OCI-LY7 (cell line): ENCODE measurements around the gene LAMA2. TPM values are rescaled to one million over a fixed set of nuclear protein-coding genes. Genes with fewer than 3 reads are reported as not detected.

Experiments used
- BruUV-seq: library from RNA; stranded (reverse); fragments of 400-500 nt; replicated peaks from 2 replicates; lab custom pipeline; 2021; lab: Mats Ljungman, UMichigan
- CTCF ChIA-PET: fragments of 300-600 bp; sonication (Branson Sonifier 250); formaldehyde crosslinking; loops from one replicate; lab custom pipeline; 2022; ENCODE audit warnings: antibody characterized with exemption; ENCODE audit not compliant: unreplicated experiment; lab: Charles Lee
- POLR2A ChIA-PET: fragments of 300-600 bp; sonication (Branson Sonifier 250); formaldehyde crosslinking; loops from one replicate; lab custom pipeline; 2022; ENCODE audit warnings: antibody characterized with exemption; lab: Charles Lee
- DNase-seq: peaks from one replicate; pipeline ENCODE4 v3.0.0-alpha.2; 2015; ENCODE audit warnings: low spot score
- H2AFZ ChIP-seq: fragments of 200-600 bp; sonication (generic), shearing (Covaris generic); 2 replicates; pipeline ENCODE4 v1.6.1; 2014; ENCODE audit warnings: mild to moderate bottlenecking, antibody characterized with exemption, low read length, moderate library complexity
- H3K27ac ChIP-seq: fragments of 200-600 bp; sonication (generic); 2 replicates; pipeline ENCODE4 v1.5.1; 2014; ENCODE audit warnings: mixed run types, low read depth, mild to moderate bottlenecking, moderate library complexity, low read length, inconsistent platforms; ENCODE audit not compliant: poor library complexity, severe bottlenecking
- H3K36me3 ChIP-seq: fragments of 200-600 bp; sonication (generic); 2 replicates; pipeline ENCODE4 v1.6.1; 2014; ENCODE audit warnings: mild to moderate bottlenecking, antibody characterized with exemption, low read length, moderate library complexity, mixed read lengths; ENCODE audit not compliant: insufficient read depth
- H3K4me1 ChIP-seq: fragments of 200-600 bp; sonication (generic); 2 replicates; pipeline ENCODE4 v1.5.1; 2014; ENCODE audit warnings: mild to moderate bottlenecking, low read length; ENCODE audit not compliant: insufficient read depth, poor library complexity, severe bottlenecking
- H3K4me2 ChIP-seq: fragments of 200-600 bp; sonication (generic); 2 replicates; pipeline ENCODE4 v1.6.1; 2014; ENCODE audit warnings: mild to moderate bottlenecking, low read length
- H3K4me3 ChIP-seq: fragments of 200-600 bp; sonication (generic); 2 replicates; pipeline ENCODE4 v1.5.1; 2014; ENCODE audit warnings: mild to moderate bottlenecking, low read depth, low read length; ENCODE audit not compliant: poor library complexity, severe bottlenecking
- H3K79me2 ChIP-seq: fragments of 200-600 bp; sonication (generic); 2 replicates; pipeline ENCODE4 v1.6.1; 2016; ENCODE audit warnings: low read depth, mild to moderate bottlenecking, low read length, moderate library complexity, mixed read lengths; ENCODE audit not compliant: insufficient read depth
- H3K9me2 ChIP-seq: fragments of 200-600 bp; sonication (generic); 2 replicates; pipeline ENCODE4 v1.6.1; 2016; ENCODE audit warnings: mild to moderate bottlenecking, low read length, mixed read lengths; ENCODE audit not compliant: insufficient read depth
- H3K9me3 ChIP-seq: fragments of 200-600 bp; sonication (generic); 2 replicates; pipeline ENCODE4 v1.6.1; 2014; ENCODE audit warnings: mild to moderate bottlenecking, mixed run types, low read length, mixed read lengths
- H4K20me1 ChIP-seq: fragments of 200-600 bp; sonication (generic); 2 replicates; pipeline ENCODE4 v1.6.1; 2014; ENCODE audit warnings: mild to moderate bottlenecking, antibody characterized with exemption, low read length, moderate library complexity, mixed read lengths; ENCODE audit not compliant: insufficient read depth
- EZH2phosphoT487 ChIP-seq: fragments of 200-600 bp; sonication (generic); IDR thresholded peaks from 2 replicates; pipeline ENCODE4 v1.6.1; 2018; ENCODE audit warnings: low read depth, borderline replicate concordance, mild to moderate bottlenecking, mixed run types, antibody characterized with exemption, low read length, moderate library complexity, mixed read lengths
- intact Hi-C: fragments of 100-400 bp; cut with micrococcal nuclease; formaldehyde crosslinking; loops from one replicate; pipeline ENCODE4 v1.10.0; 2022; ENCODE audit not compliant: unreplicated experiment
- total RNA-seq, 2 experiments: library from RNA; depleted of rRNA in 1 of 2; stranded (reverse); fragments of >200 nt in 1 of 2; shearing (Covaris generic) in 1 of 2; gene quantifications; 2 replicates each; pipeline ENCODE4 v1.2.3, GENCODE V29; 2014 to 2022
- TF ChIP-seq, protein P1 (sequence below): fragments of 200-600 bp; sonication (generic); conservative IDR thresholded peaks from 2 replicates; pipeline ENCODE4 v1.5.1; 2014; ENCODE audit warnings: mild to moderate bottlenecking, antibody characterized with exemption, low read length, moderate library complexity, mixed read lengths

LAMA2 gene
- total RNA-seq, 2 experiments from 2014 or later, result not detected

DNA sequence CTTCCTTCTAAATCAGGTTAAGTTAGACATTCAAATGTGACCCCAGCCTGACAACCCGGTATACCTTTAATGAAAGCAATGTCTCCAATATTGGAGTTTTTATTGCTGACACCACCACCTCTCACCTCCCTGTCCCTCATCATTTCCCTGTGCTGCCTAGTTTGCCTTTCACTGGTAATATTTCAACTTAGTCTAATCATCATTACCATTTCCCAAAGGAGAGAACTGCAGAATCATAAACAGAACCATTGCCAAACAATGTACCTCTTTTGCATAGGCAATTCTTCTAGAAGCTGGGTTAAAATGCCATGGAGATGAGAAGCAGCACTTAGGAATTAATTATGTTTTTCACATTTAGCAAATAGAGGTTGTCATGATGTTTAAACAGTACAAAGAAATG is 370.3 kb downstream of the LAMA2 start:
- no peak overlapping the region for H2AFZ ChIP-seq
- no peak overlapping the region for H3K27ac ChIP-seq
- no peaks in the 10 kb centered on the region for H3K36me3 ChIP-seq
- intact Hi-C loops, result loop anchor here (5.0 kb wide), 2 partner anchors 446 to 526 kb away; no protein-coding TSS in a partner anchor
- CTCF ChIA-PET, result no interaction called here
- POLR2A ChIA-PET, result interaction anchor here (0.7 to 1.0 kb wide), 2 partner anchors 131 to 184 kb away, joined by 3 to 5 read pairs; no protein-coding TSS in a partner anchor
- no TSS peak for BruUV-seq
- H3K4me3 ChIP-seq, result no peak overlapping the region
- no peaks in the 10 kb centered on the region for H4K20me1 ChIP-seq
- H3K79me2 ChIP-seq, result no peaks in the 10 kb centered on the region
- H3K9me2 ChIP-seq, result no peaks in the 10 kb centered on the region
- DNase-seq, result no peak
- H3K4me1 ChIP-seq, result no peaks in the 10 kb centered on the region
- TF ChIP-seq, protein P1, sequence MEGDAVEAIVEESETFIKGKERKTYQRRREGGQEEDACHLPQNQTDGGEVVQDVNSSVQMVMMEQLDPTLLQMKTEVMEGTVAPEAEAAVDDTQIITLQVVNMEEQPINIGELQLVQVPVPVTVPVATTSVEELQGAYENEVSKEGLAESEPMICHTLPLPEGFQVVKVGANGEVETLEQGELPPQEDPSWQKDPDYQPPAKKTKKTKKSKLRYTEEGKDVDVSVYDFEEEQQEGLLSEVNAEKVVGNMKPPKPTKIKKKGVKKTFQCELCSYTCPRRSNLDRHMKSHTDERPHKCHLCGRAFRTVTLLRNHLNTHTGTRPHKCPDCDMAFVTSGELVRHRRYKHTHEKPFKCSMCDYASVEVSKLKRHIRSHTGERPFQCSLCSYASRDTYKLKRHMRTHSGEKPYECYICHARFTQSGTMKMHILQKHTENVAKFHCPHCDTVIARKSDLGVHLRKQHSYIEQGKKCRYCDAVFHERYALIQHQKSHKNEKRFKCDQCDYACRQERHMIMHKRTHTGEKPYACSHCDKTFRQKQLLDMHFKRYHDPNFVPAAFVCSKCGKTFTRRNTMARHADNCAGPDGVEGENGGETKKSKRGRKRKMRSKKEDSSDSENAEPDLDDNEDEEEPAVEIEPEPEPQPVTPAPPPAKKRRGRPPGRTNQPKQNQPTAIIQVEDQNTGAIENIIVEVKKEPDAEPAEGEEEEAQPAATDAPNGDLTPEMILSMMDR, result no peak
- H3K4me2 ChIP-seq, result no peak overlapping the region
- H3K9me3 ChIP-seq, result no peaks in the 10 kb centered on the region

DNA sequence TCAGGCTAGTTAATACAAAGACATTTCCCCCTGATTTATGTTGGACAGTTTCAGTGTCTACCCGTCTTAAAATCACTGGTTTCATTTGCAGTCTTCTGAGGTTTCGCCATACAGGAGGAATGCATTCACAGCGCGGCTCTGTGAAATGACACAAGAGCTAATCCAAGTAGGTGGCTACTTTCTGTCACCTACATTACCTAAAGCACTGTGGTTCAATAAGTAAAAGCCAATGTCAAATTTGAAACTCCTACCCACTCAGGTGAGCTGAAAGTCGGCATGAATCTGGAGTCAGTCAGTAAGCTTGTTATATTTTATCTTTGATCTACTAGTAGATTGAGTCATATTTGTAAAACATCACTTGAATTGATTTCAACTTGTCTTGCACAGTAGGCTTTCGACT is 370.8 kb downstream of the LAMA2 start:
- no peaks in the 10 kb centered on the region for H4K20me1 ChIP-seq
- H2AFZ ChIP-seq, result no peak overlapping the region
- no peaks in the 10 kb centered on the region for H3K9me2 ChIP-seq
- no peak overlapping the region for H3K4me3 ChIP-seq
- POLR2A ChIA-PET, result interaction anchor here (0.6 to 1.0 kb wide), 2 partner anchors 21 to 132 kb away, joined by 3 to 5 read pairs; no protein-coding TSS in a partner anchor
- intact Hi-C loops, result loop anchor here (5.0 kb wide), 2 partner anchors 446 to 526 kb away; no protein-coding TSS in a partner anchor
- H3K79me2 ChIP-seq, result no peaks in the 10 kb centered on the region
- no peak overlapping the region for H3K27ac ChIP-seq
- H3K36me3 ChIP-seq, result no peaks in the 10 kb centered on the region
- no peak for TF ChIP-seq EZH2phosphoT487
- TF ChIP-seq, protein P1, result no peak
- DNase-seq, result no peak
- no TSS peak for BruUV-seq
- no peak overlapping the region for H3K4me2 ChIP-seq
- CTCF ChIA-PET, result no interaction called here
- no peaks in the 10 kb centered on the region for H3K4me1 ChIP-seq
- H3K9me3 ChIP-seq, result no peaks in the 10 kb centered on the region

DNA sequence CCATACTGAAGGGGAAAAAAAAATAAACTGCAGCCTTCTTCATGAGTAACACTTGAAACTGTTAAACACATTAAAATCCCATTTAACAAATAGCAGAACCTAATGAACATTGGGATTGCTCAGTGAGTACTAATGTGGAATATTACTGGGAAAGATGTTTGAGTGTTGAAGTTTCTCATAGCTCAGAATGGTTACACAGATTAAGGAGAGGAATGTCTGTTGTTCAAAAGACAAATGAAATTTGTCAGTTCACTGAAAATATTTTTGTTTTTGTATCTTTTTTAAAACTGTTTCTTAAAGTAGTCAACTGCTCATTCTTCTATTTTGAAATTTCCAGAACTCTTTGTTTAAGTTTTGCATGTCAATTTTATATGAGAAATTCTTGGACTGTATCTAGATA is 374.3 kb downstream of the LAMA2 start:
- H3K36me3 ChIP-seq, result no peaks in the 10 kb centered on the region
- H3K4me1 ChIP-seq, result no peaks in the 10 kb centered on the region
- intact Hi-C loops, result no loop called here
- H3K4me3 ChIP-seq, result no peak overlapping the region
- TF ChIP-seq EZH2phosphoT487, result no peak
- TF ChIP-seq, protein P1, result no peak
- DNase-seq, result no peak
- no peak overlapping the region for H2AFZ ChIP-seq
- H3K4me2 ChIP-seq, result no peak overlapping the region
- H3K9me2 ChIP-seq, result no peaks in the 10 kb centered on the region
- H3K9me3 ChIP-seq, result no peaks in the 10 kb centered on the region
- ChIA-PET CTCF (no interaction called here), POLR2A (interaction anchor here (1.2 kb wide), 1 partner anchor 14 kb away, joined by 3 read pairs; no protein-coding TSS in a partner anchor)
- no peaks in the 10 kb centered on the region for H3K79me2 ChIP-seq
- H4K20me1 ChIP-seq, result no peaks in the 10 kb centered on the region
- BruUV-seq, result no TSS peak
- H3K27ac ChIP-seq, result no peak overlapping the region
